ENCODE data around the gene FAM240A. TPM values are rescaled to one million over a fixed set of nuclear protein-coding genes. Genes with fewer than 3 reads are reported as not detected.
A peak's percentile ranks its signal among the peaks of the same experiment; 100 is the strongest.

FAM240A gene
- total and polyA plus RNA-seq, 4 donors: not detected

GRCh38 chr3:46573701-46574100 is 38.6 kb upstream of the FAM240A start:
- H3K27me3 ChIP-seq (ENCODE audit: control insufficient read depth in 3 of 3, insufficient read depth in 3 of 3, low read length in 2 of 3): peaks cover 0 to 18% (median 14%) of the 10 kb centered on the region in 3 donors
- peaks cover 0 to 12% (median 2%) of the 10 kb centered on the region in 5 donors for H3K4me1 ChIP-seq (ENCODE audit: control insufficient read depth in 5 of 5, insufficient read depth in 5 of 5, low read length in 5 of 5)
- H3K9me3 ChIP-seq (ENCODE audit: control insufficient read depth in 4 of 4, insufficient read depth in 3 of 4, low read length in 3 of 4): no peaks in the 10 kb centered on the region
- H3K36me3 ChIP-seq (ENCODE audit: control insufficient read depth in 4 of 4, insufficient read depth in 4 of 4, low read length in 4 of 4): no peaks in the 10 kb centered on the region
- WGBS, 2 donors: 60 to 69% methylated on average over 4 of the region's 4 CpGs
- TF ChIP-seq CTCF (IDR thresholded peaks at IDR 0.05; ENCODE audit: control extremely low read depth, extremely low read depth): no peak
- DNase-seq: no peak
- H3K27ac ChIP-seq (ENCODE audit: low read depth in 1 of 2, low read length in 1 of 2): no peak overlapping the region
- H3K9ac ChIP-seq (ENCODE audit: insufficient read depth in 1 of 2, low read length in 2 of 2): no peak overlapping the region
- H3K4me3 ChIP-seq: no peak overlapping the region
- no peak for ATAC-seq (ENCODE audit: insufficient read depth, low FRiP score)

- no peak for TF ChIP-seq CTCF (IDR thresholded peaks at IDR 0.05; ENCODE audit: control extremely low read depth, extremely low read depth)
- peaks cover 0 to 24% (median 19%) of the 10 kb centered on the region in 3 donors for H3K27me3 ChIP-seq (ENCODE audit: control insufficient read depth in 3 of 3, insufficient read depth in 3 of 3, low read length in 2 of 3)
- no peaks in the 10 kb centered on the region for H3K36me3 ChIP-seq (ENCODE audit: control insufficient read depth in 4 of 4, insufficient read depth in 4 of 4, low read length in 4 of 4)
- no peak overlapping the region for H3K4me3 ChIP-seq
- H3K4me1 ChIP-seq (ENCODE audit: control insufficient read depth in 5 of 5, insufficient read depth in 5 of 5, low read length in 5 of 5): peaks cover 0 to 12% (median 2%) of the 10 kb centered on the region in 5 donors
- DNase-seq: peak in 1 of 3 donors; percentile 38
- WGBS, 2 donors: 85% methylated on average over 2 of the region's 2 CpGs
- no peaks in the 10 kb centered on the region for H3K9me3 ChIP-seq (ENCODE audit: control insufficient read depth in 4 of 4, insufficient read depth in 3 of 4, low read length in 3 of 4)
- H3K9ac ChIP-seq (ENCODE audit: insufficient read depth in 1 of 2, low read length in 2 of 2): no peak overlapping the region
- H3K27ac ChIP-seq (ENCODE audit: low read depth in 1 of 2, low read length in 1 of 2): no peak overlapping the region
- no peak for ATAC-seq (ENCODE audit: insufficient read depth, low FRiP score)
Measured at GRCh38 chr3:46574243-46574646, 38.1 kb upstream of the FAM240A start.

- Histone ChIP-seq H3K9me3 (ENCODE audit: control insufficient read depth in 4 of 4, insufficient read depth in 3 of 4, low read length in 3 of 4) (no peaks in the 10 kb centered on the region), H3K4me3 (no peak overlapping the region), H3K27me3 (ENCODE audit: control insufficient read depth in 3 of 3, insufficient read depth in 3 of 3, low read length in 2 of 3) (peaks cover 0 to 30% (median 26%) of the 10 kb centered on the region in 3 donors), H3K4me1 (ENCODE audit: control insufficient read depth in 5 of 5, insufficient read depth in 5 of 5, low read length in 5 of 5) (peaks cover 0 to 15% (median 2%) of the 10 kb centered on the region in 5 donors), H3K27ac (ENCODE audit: low read depth in 1 of 2, low read length in 1 of 2) (no peak overlapping the region), H3K9ac (ENCODE audit: insufficient read depth in 1 of 2, low read length in 2 of 2) (no peak overlapping the region), H3K36me3 (ENCODE audit: control insufficient read depth in 4 of 4, insufficient read depth in 4 of 4, low read length in 4 of 4) (no peaks in the 10 kb centered on the region)
- no peak for TF ChIP-seq CTCF (IDR thresholded peaks at IDR 0.05; ENCODE audit: control extremely low read depth, extremely low read depth)
- DNase-seq (no peak), ATAC-seq (ENCODE audit: insufficient read depth, low FRiP score) (no peak)
- WGBS, 2 donors: 78% methylated on average over 5 of the region's 5 CpGs
Measured at GRCh38 chr3:46574881-46575576, 37.3 kb upstream of the FAM240A start.

All from lung (tissue), 12 donors.